ENCODE results near the gene GNAS-AS1.
"Not testable (repeated sequence)": the region's sequence is repeated elsewhere in the genome, so short reads cannot be mapped to it uniquely, and the experiment has no call there.

- not testable (repeated sequence) for TF ChIP-seq POLR2A, CTCF (IDR thresholded peaks at IDR 0.05)
These were observed 30.2 kb downstream of the GNAS-AS1 start for GRCh38 chr20:58820515-58820914.

All from heart left ventricle (tissue), 13 donors.